GM12878 (cell line): Measurements from ENCODE around the gene TMEM11. TPM values are rescaled to one million over a fixed set of nuclear protein-coding genes. Genes with fewer than 3 reads are reported as not detected.

Source experiments
- CBX3 ChIP-seq: fragments of 200-600 bp; sonication (generic); IDR thresholded peaks from 2 replicates; pipeline ENCODE4 v1.6.1; 2016; ENCODE audit warnings: low read depth, borderline replicate concordance
- CEBPB ChIP-seq, 2 experiments: fragments of 150-350 bp in 1 of 2; IDR thresholded peaks; 2 replicates each; pipeline ENCODE4 v1.6.1; 2012 to 2014; ENCODE audit warnings: low read depth in 2 of 2, low read length in 2 of 2, borderline replicate concordance in 1 of 2, inconsistent platforms in 1 of 2
- E2F8 ChIP-seq: fragments of 450-650 bp; IDR thresholded peaks from 2 replicates; pipeline ENCODE4 v1.6.1; 2018; ENCODE audit warnings: mild to moderate bottlenecking, low read depth, moderate library complexity; ENCODE audit not compliant: partially characterized antibody
- IKZF2 ChIP-seq, 2 experiments: fragments of 450-650 bp; IDR thresholded peaks; 2 replicates each; pipeline ENCODE4 v1.6.1; 2017; ENCODE audit warnings: mild to moderate bottlenecking in 2 of 2, moderate library complexity in 2 of 2
- MAX ChIP-seq: IDR thresholded peaks from 2 replicates; pipeline ENCODE4 v1.6.1; 2012; ENCODE audit warnings: low read depth, low read length, improper control_type of control experiment
- NFXL1 ChIP-seq: fragments of 450-650 bp; IDR thresholded peaks from 2 replicates; pipeline ENCODE4 v1.6.1; 2017; ENCODE audit warnings: antibody characterized with exemption, mild to moderate bottlenecking, borderline replicate concordance
- NFYB ChIP-seq: IDR thresholded peaks from 2 replicates; pipeline ENCODE4 v1.6.1; 2011; ENCODE audit warnings: low read depth, mild to moderate bottlenecking, low read length, improper control_type of control experiment, moderate library complexity; ENCODE audit not compliant: insufficient read depth
- PRDM15 ChIP-seq: fragments of 450-650 bp; formaldehyde crosslinking; IDR thresholded peaks from 2 replicates; pipeline ENCODE4 v1.4.0; 2020; ENCODE audit warnings: mild to moderate bottlenecking, moderate library complexity
- RCOR1 ChIP-seq: conservative IDR thresholded peaks from 2 replicates; pipeline ENCODE4 v1.6.1; 2012; ENCODE audit warnings: low read depth, low read length, improper control_type of control experiment
- polyA plus RNA-seq, 11 experiments: library from polyadenylated mRNA; depleted of rRNA in 4 of 11; unstranded in 6 of 11; stranded (reverse) in 5 of 11; fragments of >200 nt; fragmentation: Nextera tagmentation in 4 of 11; fragmentation: Illumina TruSeq in 1 of 11; extraction: Ambion mirVana in 4 of 11; extraction: Trizol in 1 of 11; gene quantifications; 1 replicate in 1 of 11; 2 replicates in 10 of 11; pipeline versions ENCODE4 v1.2.1 to v1.2.3, GENCODE V29; 2011 to 2016; ENCODE audit warnings: inconsistent platforms in 2 of 11, missing spikeins in 2 of 11, low read depth in 1 of 11
- total RNA-seq, 4 experiments: library from RNA; depleted of rRNA in 3 of 4; stranded (reverse); fragments of >200 nt in 3 of 4; fragmentation: Illumina TruSeq in 1 of 4; extraction: Trizol in 1 of 4; gene quantifications; 2 replicates each; pipeline versions ENCODE4 v1.2.1 to v1.2.3, GENCODE V29; 2013 to 2021

TMEM11 gene
- total and polyA plus RNA-seq, 10 of the 15 experiments (the other 5 are each of a cell fraction or from before 2014, with no cell fraction given) = 14.4 to 63.4 (median 27.2) TPM

- TF ChIP-seq PRDM15 (CRISPR knock-in tag) (no peak), MAX (no peak), CEBPB (IDR thresholded peaks at IDR 0.05; ENCODE audit: borderline replicate concordance in 1 of 2, low read depth in 2 of 2, low read length in 2 of 2) (no peak), RCOR1 (no peak), NFXL1 (no peak), E2F8 (no peak), IKZF2 (IDR thresholded peaks at IDR 0.05) (no peak), NFYB (no peak), CBX3 (no peak)
These were observed 39.8 kb downstream of the TMEM11 start (continued) for GRCh38 chr17:21174186-21174585.
